Nephron (organoid): ENCODE data around the gene TMEM229B.

Experiments used
- H3K27ac Mint-ChIP-seq, 3 experiments: 2 replicates each; pipeline ENCODE4 v1.8.0; 2020; ENCODE audit warnings: mixed read lengths in 3 of 3, mild to moderate bottlenecking in 2 of 3, moderate library complexity in 1 of 3
- H3K27me3 Mint-ChIP-seq: 2 replicates; pipeline ENCODE4 v1.8.0; 2021; ENCODE audit warnings: low read depth, mild to moderate bottlenecking, moderate library complexity, mixed read lengths
- H3K36me3 Mint-ChIP-seq: 2 replicates; pipeline ENCODE4 v1.8.0; 2020; ENCODE audit warnings: low read depth, mixed read lengths
- H3K4me1 Mint-ChIP-seq: 2 replicates; pipeline ENCODE4 v1.8.0; 2020; ENCODE audit warnings: mixed read lengths
- H3K4me3 Mint-ChIP-seq, 3 experiments: 2 replicates each; pipeline ENCODE4 v1.8.0; 2020; ENCODE audit warnings: mild to moderate bottlenecking in 3 of 3, mixed read lengths in 3 of 3, moderate library complexity in 2 of 3
- H3K9me3 Mint-ChIP-seq: 2 replicates; pipeline ENCODE4 v1.8.0; 2020; ENCODE audit warnings: mixed read lengths
- TF ChIP-seq, protein P1 (sequence below), 3 experiments: fragments of 200-600 bp; sonication (generic); IDR thresholded peaks; one replicate each; pipeline ENCODE4 v1.5.0; 2021; ENCODE audit warnings: antibody characterized with exemption in 3 of 3; ENCODE audit not compliant: unreplicated experiment in 3 of 3

Gene TMEM229B

DNA sequence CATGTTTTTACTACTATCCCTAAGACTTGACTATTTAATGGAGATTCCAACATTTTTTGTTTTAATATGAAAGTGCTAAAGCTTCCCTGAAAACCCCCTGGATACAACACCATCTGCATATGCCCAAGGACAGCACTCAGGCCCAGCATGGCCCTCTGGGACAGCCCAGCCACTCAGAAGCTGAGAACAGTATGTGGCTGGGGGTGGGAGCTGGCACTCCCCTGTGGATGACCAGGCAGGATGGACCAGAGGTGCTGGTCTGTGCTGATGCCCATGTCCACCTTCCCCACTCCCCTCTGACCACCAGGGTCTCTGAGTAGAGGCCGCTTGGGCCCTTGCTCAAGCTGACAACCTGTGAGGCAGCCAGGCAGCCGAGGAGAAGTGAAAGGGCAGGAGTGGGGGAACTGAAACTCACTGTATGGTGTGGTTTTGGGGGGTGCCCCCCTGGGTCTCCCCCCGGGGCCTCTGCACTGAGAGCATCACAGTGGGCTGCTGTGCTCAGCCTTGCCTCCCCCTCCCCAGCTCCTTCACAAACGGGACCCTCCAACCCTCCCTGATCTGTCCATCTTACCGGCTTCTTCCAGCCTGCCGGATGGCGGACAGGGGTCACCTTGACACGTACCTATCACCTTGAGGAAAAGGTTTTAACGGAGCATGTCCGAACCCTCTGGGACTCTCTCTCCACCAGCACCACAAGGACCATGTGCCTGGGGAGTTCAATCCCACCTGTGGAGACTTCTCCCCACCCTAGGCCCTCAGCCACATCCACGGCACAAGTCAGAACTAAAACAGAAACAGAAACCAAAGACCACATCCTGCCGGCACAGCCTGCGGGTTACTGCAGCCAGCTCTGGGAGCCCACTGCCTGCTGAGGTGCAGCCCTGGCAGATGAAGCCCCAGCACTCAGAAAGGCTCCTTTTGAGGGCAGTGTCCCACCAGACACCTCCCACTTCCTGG is at the start of gene TMEM229B:
Gene TMEM229B (minus strand): TSS at position 785 of the 957 bp plus-strand sequence. CDS start 14,798 bp downstream, outside the sequence.
- Mint-ChIP-seq H3K9me3 (peaks cover 7% of the 10 kb centered on the region), H3K36me3 (peaks cover 4% of the 10 kb centered on the region), H3K27ac (no peak within 1 kb of the TSS), H3K27me3 (peaks cover 11% of the 10 kb centered on the region), H3K4me3 (no peak within 1 kb of the TSS), H3K4me1 (peaks cover 18% of the 10 kb centered on the region)
- TF ChIP-seq, protein P1, sequence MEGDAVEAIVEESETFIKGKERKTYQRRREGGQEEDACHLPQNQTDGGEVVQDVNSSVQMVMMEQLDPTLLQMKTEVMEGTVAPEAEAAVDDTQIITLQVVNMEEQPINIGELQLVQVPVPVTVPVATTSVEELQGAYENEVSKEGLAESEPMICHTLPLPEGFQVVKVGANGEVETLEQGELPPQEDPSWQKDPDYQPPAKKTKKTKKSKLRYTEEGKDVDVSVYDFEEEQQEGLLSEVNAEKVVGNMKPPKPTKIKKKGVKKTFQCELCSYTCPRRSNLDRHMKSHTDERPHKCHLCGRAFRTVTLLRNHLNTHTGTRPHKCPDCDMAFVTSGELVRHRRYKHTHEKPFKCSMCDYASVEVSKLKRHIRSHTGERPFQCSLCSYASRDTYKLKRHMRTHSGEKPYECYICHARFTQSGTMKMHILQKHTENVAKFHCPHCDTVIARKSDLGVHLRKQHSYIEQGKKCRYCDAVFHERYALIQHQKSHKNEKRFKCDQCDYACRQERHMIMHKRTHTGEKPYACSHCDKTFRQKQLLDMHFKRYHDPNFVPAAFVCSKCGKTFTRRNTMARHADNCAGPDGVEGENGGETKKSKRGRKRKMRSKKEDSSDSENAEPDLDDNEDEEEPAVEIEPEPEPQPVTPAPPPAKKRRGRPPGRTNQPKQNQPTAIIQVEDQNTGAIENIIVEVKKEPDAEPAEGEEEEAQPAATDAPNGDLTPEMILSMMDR (IDR thresholded peaks at IDR 0.05; ENCODE audit: unreplicated experiment in 3 of 3), result no peak

DNA sequence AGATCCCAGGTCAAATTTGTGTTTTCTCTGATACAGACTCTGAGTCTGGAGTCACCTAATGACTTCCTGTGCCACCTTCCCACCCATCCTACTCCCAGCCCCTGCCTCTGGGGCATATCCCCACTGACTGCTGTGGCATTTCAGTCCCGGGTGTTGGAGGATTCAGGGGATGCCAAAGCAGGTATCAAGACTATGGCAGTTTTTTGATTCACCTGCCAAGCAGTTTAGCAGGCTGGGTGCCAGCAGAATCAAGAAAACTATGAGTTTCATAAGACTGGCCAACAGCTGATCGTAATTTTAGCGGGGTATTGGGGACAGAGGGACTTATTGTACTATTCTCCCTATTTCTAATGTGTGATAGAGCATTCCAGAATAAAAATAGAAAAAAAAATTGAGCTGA is 49.2 kb upstream of the TMEM229B start:
- Mint-ChIP-seq H3K9me3 (no peaks in the 10 kb centered on the region), H3K4me1 (peaks cover 5% of the 10 kb centered on the region), H3K36me3 (peaks cover under 1% of the 10 kb centered on the region), H3K4me3 (no peak overlapping the region), H3K27ac (no peak overlapping the region), H3K27me3 (peaks cover 24% of the 10 kb centered on the region)
- TF ChIP-seq, protein P1 (IDR thresholded peaks at IDR 0.05; ENCODE audit: unreplicated experiment in 3 of 3), result no peak

DNA sequence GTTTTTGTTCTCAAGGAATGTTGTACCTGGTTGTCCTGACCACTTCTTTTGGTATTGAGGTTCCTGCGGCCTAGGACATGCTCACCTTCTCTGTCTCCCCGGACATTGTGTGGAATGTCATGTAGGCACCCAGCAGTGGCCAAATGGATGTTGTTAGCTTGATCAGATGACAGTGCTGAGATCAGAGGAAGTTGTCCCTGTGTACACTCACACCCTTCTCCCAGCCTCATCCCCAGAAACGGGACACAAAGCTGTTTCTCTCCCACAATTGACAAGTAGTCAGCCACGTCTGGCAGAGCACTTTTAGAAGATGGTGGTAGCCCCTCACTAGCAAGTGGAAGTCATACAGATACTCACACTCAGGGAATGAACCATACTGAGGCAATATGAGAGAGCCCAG is 47.6 kb upstream of the TMEM229B start:
- Mint-ChIP-seq H3K27me3 (peaks cover 26% of the 10 kb centered on the region), H3K36me3 (no peaks in the 10 kb centered on the region), H3K27ac (no peak overlapping the region), H3K4me3 (peak overlapping the region in 1 of 3 experiments; percentile 1), H3K9me3 (no peaks in the 10 kb centered on the region), H3K4me1 (no peaks in the 10 kb centered on the region)
- TF ChIP-seq, protein P1 (IDR thresholded peaks at IDR 0.05; ENCODE audit: unreplicated experiment in 3 of 3), result no peak

DNA sequence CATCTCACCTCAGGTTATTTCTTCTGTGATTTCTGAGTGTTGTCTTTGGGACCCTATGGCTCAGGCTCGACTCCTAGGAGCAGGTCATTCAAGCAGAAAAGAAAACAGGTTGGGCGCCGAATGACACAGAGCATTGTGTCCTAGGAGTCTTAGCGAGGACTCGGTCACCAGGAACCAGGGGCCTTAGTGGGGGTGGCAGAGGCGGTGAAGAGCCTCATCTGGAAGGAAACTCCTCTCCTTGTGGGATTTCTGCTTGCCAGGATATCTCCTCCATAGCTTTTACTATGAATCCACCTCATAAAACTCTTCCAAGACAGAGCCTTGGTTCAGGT is 45.2 kb upstream of the TMEM229B start:
- Mint-ChIP-seq H3K4me3 (peak overlapping the region; percentile 83 to 89 (median 88)), H3K27me3 (peaks cover 31% of the 10 kb centered on the region), H3K36me3 (no peaks in the 10 kb centered on the region), H3K9me3 (no peaks in the 10 kb centered on the region), H3K27ac (peak overlapping the region; percentile 60 to 90 (median 88)), H3K4me1 (no peaks in the 10 kb centered on the region)
- TF ChIP-seq, protein P1 (IDR thresholded peaks at IDR 0.05; ENCODE audit: unreplicated experiment in 3 of 3), result no peak

DNA sequence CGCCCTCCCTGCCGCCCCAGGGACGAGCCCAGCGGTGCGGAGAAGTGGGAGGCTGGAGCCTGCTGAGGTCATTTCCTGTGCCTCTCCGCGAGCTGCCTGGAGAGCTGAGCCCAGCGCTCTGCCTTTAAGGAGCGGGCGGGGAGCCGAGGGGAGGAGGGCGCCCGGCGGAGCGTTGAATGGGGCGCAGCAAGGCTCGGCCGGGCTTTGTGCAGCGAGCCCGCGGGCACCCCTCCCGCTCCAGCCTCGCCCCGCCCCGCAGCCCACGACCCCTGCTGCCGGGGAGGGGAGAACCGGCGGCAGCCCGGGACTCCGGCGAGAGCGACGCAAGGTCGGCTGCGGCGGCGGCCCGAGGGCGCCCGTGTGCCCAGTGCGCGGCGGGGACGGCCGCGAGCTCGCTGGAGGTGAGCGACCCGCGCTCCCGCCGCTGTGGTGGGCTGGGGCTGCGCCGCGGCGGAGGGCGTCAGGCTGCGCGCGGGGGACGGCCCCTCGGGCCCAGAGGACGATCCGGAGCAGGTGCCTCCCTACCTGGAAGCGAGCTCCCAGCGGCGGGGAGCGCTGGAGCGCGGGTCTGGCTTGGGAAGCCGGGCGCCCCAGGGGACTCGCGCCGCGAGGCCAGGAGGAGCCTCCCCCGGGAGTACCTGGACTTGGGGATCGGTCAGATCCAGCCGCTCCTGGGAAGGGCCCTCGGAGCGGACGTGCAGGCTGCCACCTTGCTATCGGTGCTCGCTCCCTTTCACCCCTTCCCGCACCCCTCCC is 44.7 kb upstream of the TMEM229B start, which contains the start of gene PLEKHH1:
Gene PLEKHH1 (plus strand): TSS at position 293 of the 756 bp plus-strand sequence. CDS start 8,578 bp downstream, outside the sequence.
- peak within 1 kb of the TSS; percentile 60 to 90 (median 88) for H3K27ac Mint-ChIP-seq
- H3K9me3 Mint-ChIP-seq, result no peaks in the 10 kb centered on the region
- TF ChIP-seq, protein P1 (IDR thresholded peaks at IDR 0.05; ENCODE audit: unreplicated experiment in 3 of 3), result no peak
- peak within 1 kb of the TSS; percentile 83 to 89 (median 88) for H3K4me3 Mint-ChIP-seq
- H3K27me3 Mint-ChIP-seq, result peaks cover 33% of the 10 kb centered on the region
- no peaks in the 10 kb centered on the region for H3K36me3 Mint-ChIP-seq
- H3K4me1 Mint-ChIP-seq, result no peaks in the 10 kb centered on the region
